Measurements from ENCODE around the gene RASGRF1. TPM values are rescaled to one million over a fixed set of nuclear protein-coding genes. Genes with fewer than 3 reads are reported as not detected.

The RASGRF1 gene
- not detected in 2 replicates for total RNA-seq

GRCh38 chr15:79090487-79091203, at the start of gene RASGRF1:
RASGRF1 (minus strand) TSS chr15:79090780; CDS start chr15:79090498, 282 bp downstream.

GRCh38 chr15:78944669-78945407, 145.7 kb downstream of the RASGRF1 start, which contains the start of gene CTSH:
CTSH (minus strand) TSS chr15:78945046; CDS start chr15:78944981, 65 bp downstream.

Other genes starting within 250 kb of the RASGRF1 start
- gene MORF4L1, start 217.9 kb downstream of the RASGRF1 start, total RNA-seq: 186 and 248 TPM in 2 replicates
- gene CTSH, start 145.7 kb downstream of the RASGRF1 start, total RNA-seq: 87.0 and 192 TPM in 2 replicates
- not detected in 2 replicates for gene ANKRD34C, start 191.9 kb upstream of the RASGRF1 start, total RNA-seq
- gene TMED3, start 220.3 kb upstream of the RASGRF1 start, total RNA-seq: 113 and 132 TPM in 2 replicates

Data from tracheal epithelial cell (primary cell).